Ovary (tissue), 3 donors: ENCODE data around the gene SIRT6.

ENCODE experiments used
- POLR2A ChIP-seq: fragments of 450-650 bp; IDR thresholded peaks from one replicate; pipeline ENCODE4 v1.6.1; 2017; ENCODE audit warnings: antibody characterized with exemption, mild to moderate bottlenecking, moderate library complexity
- TF ChIP-seq, protein P1 (sequence below), 3 donors: fragments of 450-650 bp in 2 of 3; fragments of 200-600 bp in 1 of 3; IDR thresholded peaks; one replicate each; pipeline versions ENCODE4 v1.5.1 to v1.8.0; 2016 to 2022; ENCODE audit warnings: antibody characterized with exemption in 3 of 3, mild to moderate bottlenecking in 1 of 3
- donor health status: DM: no; HTN: no; CAD: no.

DNA sequence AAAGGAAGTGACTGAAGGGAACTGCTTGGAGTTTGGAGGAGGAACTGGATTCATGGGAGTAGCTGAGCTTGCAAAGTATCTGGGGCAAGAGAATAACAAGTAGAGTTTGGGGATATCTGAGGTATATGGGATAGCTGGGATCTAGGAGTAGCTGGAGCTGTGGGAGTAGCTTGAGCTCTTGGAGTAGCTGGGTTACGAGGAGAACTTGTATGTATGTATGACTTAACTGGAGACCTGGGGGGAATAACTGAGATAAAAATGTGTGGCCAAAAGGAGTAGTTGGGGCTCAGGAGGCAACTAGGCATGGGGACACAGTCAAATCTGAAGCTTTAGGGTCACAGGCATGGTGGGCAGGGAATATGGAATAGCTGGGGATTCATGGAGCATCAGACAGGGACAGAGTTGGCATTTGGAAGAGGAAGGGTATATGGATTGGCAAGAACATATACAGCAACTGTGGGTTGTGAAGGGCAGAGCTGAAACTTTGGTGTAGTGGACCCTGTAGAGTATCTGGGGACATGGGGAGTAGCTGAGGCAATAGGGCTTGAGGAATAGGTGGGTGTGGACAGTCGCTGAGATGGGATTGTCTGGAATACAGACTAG is 18.7 kb upstream of the SIRT6 start:
- TF ChIP-seq, protein P1, sequence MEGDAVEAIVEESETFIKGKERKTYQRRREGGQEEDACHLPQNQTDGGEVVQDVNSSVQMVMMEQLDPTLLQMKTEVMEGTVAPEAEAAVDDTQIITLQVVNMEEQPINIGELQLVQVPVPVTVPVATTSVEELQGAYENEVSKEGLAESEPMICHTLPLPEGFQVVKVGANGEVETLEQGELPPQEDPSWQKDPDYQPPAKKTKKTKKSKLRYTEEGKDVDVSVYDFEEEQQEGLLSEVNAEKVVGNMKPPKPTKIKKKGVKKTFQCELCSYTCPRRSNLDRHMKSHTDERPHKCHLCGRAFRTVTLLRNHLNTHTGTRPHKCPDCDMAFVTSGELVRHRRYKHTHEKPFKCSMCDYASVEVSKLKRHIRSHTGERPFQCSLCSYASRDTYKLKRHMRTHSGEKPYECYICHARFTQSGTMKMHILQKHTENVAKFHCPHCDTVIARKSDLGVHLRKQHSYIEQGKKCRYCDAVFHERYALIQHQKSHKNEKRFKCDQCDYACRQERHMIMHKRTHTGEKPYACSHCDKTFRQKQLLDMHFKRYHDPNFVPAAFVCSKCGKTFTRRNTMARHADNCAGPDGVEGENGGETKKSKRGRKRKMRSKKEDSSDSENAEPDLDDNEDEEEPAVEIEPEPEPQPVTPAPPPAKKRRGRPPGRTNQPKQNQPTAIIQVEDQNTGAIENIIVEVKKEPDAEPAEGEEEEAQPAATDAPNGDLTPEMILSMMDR (IDR thresholded peaks at IDR 0.05), result no peak
- TF ChIP-seq POLR2A, result no peak
